GM12878 (cell line): ENCODE results near the gene TRAF5. TPM values are rescaled to one million over a fixed set of nuclear protein-coding genes. Genes with fewer than 3 reads are reported as not detected.
A peak's percentile ranks its signal among the peaks of the same experiment; 100 is the strongest.

Source experiments
- ATF7 ChIP-seq: fragments of 450-650 bp; IDR thresholded peaks from 2 replicates; pipeline ENCODE4 v1.6.1; 2016; ENCODE audit warnings: low read depth, mild to moderate bottlenecking
- BCL11A ChIP-seq: IDR thresholded peaks from 2 replicates; pipeline ENCODE4 v1.6.1; 2011; ENCODE audit warnings: low read depth, low read length
- CBFB ChIP-seq: IDR thresholded peaks from 2 replicates; pipeline ENCODE4 v1.6.1; 2016; ENCODE audit warnings: antibody characterized with exemption, low read depth
- EGR1 ChIP-seq, 2 experiments: IDR thresholded peaks; 1 replicate in 1 of 2; 2 replicates in 1 of 2; pipeline ENCODE4 v1.6.1; 2011 to 2012; ENCODE audit warnings: low read depth in 2 of 2, low read length in 2 of 2, borderline replicate concordance in 1 of 2, mild to moderate bottlenecking in 1 of 2, moderate library complexity in 1 of 2
- HCFC1 ChIP-seq: fragments of 150-350 bp; IDR thresholded peaks from 2 replicates; pipeline ENCODE4 v1.6.1; 2014; ENCODE audit warnings: low read length
- IRF5 ChIP-seq: fragments of 450-650 bp; IDR thresholded peaks from 2 replicates; pipeline ENCODE4 v1.6.1; 2017; ENCODE audit warnings: borderline replicate concordance
- JUND ChIP-seq: IDR thresholded peaks from 2 replicates; pipeline ENCODE4 v1.6.1; 2012; ENCODE audit warnings: low read depth, mild to moderate bottlenecking, low read length, improper control_type of control experiment, moderate library complexity
- MTA3 ChIP-seq: IDR thresholded peaks from 2 replicates; pipeline ENCODE4 v1.6.1; 2012; ENCODE audit warnings: low read length, inconsistent platforms, borderline replicate concordance
- polyA plus RNA-seq, 11 experiments: library from polyadenylated mRNA; depleted of rRNA in 4 of 11; unstranded in 6 of 11; stranded (reverse) in 5 of 11; fragments of >200 nt; fragmentation: Nextera tagmentation in 4 of 11; fragmentation: Illumina TruSeq in 1 of 11; extraction: Ambion mirVana in 4 of 11; extraction: Trizol in 1 of 11; gene quantifications; 1 replicate in 1 of 11; 2 replicates in 10 of 11; pipeline versions ENCODE4 v1.2.1 to v1.2.3, GENCODE V29; 2011 to 2016; ENCODE audit warnings: inconsistent platforms in 2 of 11, missing spikeins in 2 of 11, low read depth in 1 of 11
- total RNA-seq, 4 experiments: library from RNA; depleted of rRNA in 3 of 4; stranded (reverse); fragments of >200 nt in 3 of 4; fragmentation: Illumina TruSeq in 1 of 4; extraction: Trizol in 1 of 4; gene quantifications; 2 replicates each; pipeline versions ENCODE4 v1.2.1 to v1.2.3, GENCODE V29; 2013 to 2021
- TF ChIP-seq, protein P1 (sequence below): fragments of 450-650 bp; IDR thresholded peaks from 2 replicates; pipeline ENCODE4 v1.6.1; 2017; ENCODE audit warnings: mild to moderate bottlenecking, moderate library complexity
- TF ChIP-seq, protein P2 (sequence below): IDR thresholded peaks from 2 replicates; pipeline ENCODE4 v1.6.1; 2011; ENCODE audit warnings: low read depth, mild to moderate bottlenecking, low read length, moderate library complexity, borderline replicate concordance; ENCODE audit errors: extremely low read depth
- TF ChIP-seq, protein P3 (sequence below): fragments of 150-350 bp; IDR thresholded peaks from 2 replicates; pipeline ENCODE4 v1.6.1; 2016; ENCODE audit warnings: low read depth, low read length
- TF ChIP-seq, protein P4 (sequence below): IDR thresholded peaks from 2 replicates; pipeline ENCODE4 v1.6.1; 2011; ENCODE audit warnings: low read depth, low read length, improper control_type of control experiment, borderline replicate concordance
- TF ChIP-seq, protein P5 (sequence below): IDR thresholded peaks from 2 replicates; pipeline ENCODE4 v1.6.1; 2011; ENCODE audit warnings: mild to moderate bottlenecking, low read depth, low read length, moderate library complexity; ENCODE audit not compliant: insufficient replicate concordance
- TF ChIP-seq, protein P6 (sequence below), 3 experiments: IDR thresholded peaks in 2 of 3; conservative IDR thresholded peaks in 1 of 3; 2 replicates each; pipeline ENCODE4 v1.5.1; 2011; ENCODE audit warnings: low read depth in 3 of 3, low read length in 3 of 3, mild to moderate bottlenecking in 3 of 3, control low read depth in 2 of 3, moderate library complexity in 2 of 3, inconsistent platforms in 1 of 3, mixed read lengths in 1 of 3; ENCODE audit not compliant: control insufficient read depth in 2 of 3, insufficient read depth in 1 of 3; ENCODE audit errors: extremely low read depth in 1 of 3

Gene TRAF5
- total and polyA plus RNA-seq, 10 of the 15 experiments (the other 5 are each of a cell fraction or from before 2014, with no cell fraction given) = 10.6 to 36.5 (median 26.3) TPM

DNA sequence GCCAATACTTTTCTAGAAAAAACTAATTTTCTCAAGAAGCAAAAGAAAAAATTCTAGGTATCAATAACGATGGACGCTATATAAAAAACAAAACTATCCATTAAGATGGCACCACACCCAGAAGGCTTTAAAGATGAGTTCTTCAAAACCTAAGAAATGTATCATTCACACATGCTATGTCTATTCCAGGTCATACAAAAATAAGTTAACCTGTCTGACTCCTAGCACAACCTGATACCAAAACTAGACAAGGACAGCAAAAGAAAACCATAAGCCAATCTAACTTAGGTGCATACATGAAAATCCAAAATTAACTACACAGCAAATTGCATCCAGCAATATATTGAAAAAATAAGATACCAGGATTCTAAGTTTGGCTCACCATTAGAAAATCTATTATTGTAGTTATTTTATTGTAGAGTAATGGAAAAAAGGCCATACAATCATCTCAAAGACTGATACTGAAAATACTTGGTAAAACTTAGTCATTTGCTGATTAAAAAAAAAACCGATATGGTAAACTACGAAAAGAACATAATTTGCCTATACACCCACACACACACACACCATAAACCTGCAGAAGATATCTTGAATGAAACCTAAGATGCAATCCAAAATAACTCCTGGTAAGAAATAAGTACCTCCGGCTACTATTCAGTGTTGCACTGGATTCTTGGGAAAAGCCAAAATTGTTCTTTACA, 55.0 kb downstream of the TRAF5 start (continued):
- TF ChIP-seq, protein P1, sequence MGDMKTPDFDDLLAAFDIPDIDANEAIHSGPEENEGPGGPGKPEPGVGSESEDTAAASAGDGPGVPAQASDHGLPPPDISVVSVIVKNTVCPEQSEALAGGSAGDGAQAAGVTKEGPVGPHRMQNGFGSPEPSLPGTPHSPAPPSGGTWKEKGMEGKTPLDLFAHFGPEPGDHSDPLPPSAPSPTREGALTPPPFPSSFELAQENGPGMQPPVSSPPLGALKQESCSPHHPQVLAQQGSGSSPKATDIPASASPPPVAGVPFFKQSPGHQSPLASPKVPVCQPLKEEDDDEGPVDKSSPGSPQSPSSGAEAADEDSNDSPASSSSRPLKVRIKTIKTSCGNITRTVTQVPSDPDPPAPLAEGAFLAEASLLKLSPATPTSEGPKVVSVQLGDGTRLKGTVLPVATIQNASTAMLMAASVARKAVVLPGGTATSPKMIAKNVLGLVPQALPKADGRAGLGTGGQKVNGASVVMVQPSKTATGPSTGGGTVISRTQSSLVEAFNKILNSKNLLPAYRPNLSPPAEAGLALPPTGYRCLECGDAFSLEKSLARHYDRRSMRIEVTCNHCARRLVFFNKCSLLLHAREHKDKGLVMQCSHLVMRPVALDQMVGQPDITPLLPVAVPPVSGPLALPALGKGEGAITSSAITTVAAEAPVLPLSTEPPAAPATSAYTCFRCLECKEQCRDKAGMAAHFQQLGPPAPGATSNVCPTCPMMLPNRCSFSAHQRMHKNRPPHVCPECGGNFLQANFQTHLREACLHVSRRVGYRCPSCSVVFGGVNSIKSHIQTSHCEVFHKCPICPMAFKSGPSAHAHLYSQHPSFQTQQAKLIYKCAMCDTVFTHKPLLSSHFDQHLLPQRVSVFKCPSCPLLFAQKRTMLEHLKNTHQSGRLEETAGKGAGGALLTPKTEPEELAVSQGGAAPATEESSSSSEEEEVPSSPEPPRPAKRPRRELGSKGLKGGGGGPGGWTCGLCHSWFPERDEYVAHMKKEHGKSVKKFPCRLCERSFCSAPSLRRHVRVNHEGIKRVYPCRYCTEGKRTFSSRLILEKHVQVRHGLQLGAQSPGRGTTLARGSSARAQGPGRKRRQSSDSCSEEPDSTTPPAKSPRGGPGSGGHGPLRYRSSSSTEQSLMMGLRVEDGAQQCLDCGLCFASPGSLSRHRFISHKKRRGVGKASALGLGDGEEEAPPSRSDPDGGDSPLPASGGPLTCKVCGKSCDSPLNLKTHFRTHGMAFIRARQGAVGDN = no peak
- peak in 1 of 2 experiments; percentile 6; a peak in 1 of 3 replicates for TF ChIP-seq EGR1 (IDR thresholded peaks at IDR 0.05; ENCODE audit: borderline replicate concordance in 1 of 2, low read depth in 2 of 2, low read length in 2 of 2)
- TF ChIP-seq, protein P2, sequence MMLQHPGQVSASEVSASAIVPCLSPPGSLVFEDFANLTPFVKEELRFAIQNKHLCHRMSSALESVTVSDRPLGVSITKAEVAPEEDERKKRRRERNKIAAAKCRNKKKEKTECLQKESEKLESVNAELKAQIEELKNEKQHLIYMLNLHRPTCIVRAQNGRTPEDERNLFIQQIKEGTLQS = no peak
- TF ChIP-seq, protein P3, sequence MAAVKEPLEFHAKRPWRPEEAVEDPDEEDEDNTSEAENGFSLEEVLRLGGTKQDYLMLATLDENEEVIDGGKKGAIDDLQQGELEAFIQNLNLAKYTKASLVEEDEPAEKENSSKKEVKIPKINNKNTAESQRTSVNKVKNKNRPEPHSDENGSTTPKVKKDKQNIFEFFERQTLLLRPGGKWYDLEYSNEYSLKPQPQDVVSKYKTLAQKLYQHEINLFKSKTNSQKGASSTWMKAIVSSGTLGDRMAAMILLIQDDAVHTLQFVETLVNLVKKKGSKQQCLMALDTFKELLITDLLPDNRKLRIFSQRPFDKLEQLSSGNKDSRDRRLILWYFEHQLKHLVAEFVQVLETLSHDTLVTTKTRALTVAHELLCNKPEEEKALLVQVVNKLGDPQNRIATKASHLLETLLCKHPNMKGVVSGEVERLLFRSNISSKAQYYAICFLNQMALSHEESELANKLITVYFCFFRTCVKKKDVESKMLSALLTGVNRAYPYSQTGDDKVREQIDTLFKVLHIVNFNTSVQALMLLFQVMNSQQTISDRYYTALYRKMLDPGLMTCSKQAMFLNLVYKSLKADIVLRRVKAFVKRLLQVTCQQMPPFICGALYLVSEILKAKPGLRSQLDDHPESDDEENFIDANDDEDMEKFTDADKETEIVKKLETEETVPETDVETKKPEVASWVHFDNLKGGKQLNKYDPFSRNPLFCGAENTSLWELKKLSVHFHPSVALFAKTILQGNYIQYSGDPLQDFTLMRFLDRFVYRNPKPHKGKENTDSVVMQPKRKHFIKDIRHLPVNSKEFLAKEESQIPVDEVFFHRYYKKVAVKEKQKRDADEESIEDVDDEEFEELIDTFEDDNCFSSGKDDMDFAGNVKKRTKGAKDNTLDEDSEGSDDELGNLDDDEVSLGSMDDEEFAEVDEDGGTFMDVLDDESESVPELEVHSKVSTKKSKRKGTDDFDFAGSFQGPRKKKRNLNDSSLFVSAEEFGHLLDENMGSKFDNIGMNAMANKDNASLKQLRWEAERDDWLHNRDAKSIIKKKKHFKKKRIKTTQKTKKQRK = no peak
- no peak for TF ChIP-seq IRF5
- no peak for TF ChIP-seq JUND
- TF ChIP-seq, protein P4, sequence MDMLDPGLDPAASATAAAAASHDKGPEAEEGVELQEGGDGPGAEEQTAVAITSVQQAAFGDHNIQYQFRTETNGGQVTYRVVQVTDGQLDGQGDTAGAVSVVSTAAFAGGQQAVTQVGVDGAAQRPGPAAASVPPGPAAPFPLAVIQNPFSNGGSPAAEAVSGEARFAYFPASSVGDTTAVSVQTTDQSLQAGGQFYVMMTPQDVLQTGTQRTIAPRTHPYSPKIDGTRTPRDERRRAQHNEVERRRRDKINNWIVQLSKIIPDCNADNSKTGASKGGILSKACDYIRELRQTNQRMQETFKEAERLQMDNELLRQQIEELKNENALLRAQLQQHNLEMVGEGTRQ = no peak
- peak; percentile 27; the same call in 1 of the 2 replicates for TF ChIP-seq MTA3
- TF ChIP-seq BCL11A = no peak
- TF ChIP-seq HCFC1 = no peak
- TF ChIP-seq, protein P5, sequence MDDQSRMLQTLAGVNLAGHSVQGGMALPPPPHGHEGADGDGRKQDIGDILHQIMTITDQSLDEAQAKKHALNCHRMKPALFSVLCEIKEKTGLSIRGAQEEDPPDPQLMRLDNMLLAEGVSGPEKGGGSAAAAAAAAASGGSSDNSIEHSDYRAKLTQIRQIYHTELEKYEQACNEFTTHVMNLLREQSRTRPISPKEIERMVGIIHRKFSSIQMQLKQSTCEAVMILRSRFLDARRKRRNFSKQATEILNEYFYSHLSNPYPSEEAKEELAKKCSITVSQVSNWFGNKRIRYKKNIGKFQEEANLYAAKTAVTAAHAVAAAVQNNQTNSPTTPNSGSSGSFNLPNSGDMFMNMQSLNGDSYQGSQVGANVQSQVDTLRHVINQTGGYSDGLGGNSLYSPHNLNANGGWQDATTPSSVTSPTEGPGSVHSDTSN = no peak
- TF ChIP-seq CBFB = no peak
- TF ChIP-seq ATF7 = peak; percentile 21; the same call in 1 of the 2 replicates
- TF ChIP-seq, protein P6, sequence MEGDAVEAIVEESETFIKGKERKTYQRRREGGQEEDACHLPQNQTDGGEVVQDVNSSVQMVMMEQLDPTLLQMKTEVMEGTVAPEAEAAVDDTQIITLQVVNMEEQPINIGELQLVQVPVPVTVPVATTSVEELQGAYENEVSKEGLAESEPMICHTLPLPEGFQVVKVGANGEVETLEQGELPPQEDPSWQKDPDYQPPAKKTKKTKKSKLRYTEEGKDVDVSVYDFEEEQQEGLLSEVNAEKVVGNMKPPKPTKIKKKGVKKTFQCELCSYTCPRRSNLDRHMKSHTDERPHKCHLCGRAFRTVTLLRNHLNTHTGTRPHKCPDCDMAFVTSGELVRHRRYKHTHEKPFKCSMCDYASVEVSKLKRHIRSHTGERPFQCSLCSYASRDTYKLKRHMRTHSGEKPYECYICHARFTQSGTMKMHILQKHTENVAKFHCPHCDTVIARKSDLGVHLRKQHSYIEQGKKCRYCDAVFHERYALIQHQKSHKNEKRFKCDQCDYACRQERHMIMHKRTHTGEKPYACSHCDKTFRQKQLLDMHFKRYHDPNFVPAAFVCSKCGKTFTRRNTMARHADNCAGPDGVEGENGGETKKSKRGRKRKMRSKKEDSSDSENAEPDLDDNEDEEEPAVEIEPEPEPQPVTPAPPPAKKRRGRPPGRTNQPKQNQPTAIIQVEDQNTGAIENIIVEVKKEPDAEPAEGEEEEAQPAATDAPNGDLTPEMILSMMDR (IDR thresholded peaks at IDR 0.05 in 2 of 3, conservative IDR thresholded peaks at IDR 0.05 in 1 of 3; ENCODE audit: control insufficient read depth in 2 of 3, extremely low read depth in 1 of 3, insufficient read depth in 1 of 3, low read depth in 3 of 3, low read length in 3 of 3) = no peak
